ENCODE measurements around the gene PTPRN2. TPM values are rescaled to one million over a fixed set of nuclear protein-coding genes. Genes with fewer than 3 reads are reported as not detected.

PTPRN2 gene
- total and polyA plus RNA-seq, 2 of the 8 experiments (the other 6 are each of a cell fraction or from before 2014, with no cell fraction given), result 2.6 to 4.5 TPM

DNA sequence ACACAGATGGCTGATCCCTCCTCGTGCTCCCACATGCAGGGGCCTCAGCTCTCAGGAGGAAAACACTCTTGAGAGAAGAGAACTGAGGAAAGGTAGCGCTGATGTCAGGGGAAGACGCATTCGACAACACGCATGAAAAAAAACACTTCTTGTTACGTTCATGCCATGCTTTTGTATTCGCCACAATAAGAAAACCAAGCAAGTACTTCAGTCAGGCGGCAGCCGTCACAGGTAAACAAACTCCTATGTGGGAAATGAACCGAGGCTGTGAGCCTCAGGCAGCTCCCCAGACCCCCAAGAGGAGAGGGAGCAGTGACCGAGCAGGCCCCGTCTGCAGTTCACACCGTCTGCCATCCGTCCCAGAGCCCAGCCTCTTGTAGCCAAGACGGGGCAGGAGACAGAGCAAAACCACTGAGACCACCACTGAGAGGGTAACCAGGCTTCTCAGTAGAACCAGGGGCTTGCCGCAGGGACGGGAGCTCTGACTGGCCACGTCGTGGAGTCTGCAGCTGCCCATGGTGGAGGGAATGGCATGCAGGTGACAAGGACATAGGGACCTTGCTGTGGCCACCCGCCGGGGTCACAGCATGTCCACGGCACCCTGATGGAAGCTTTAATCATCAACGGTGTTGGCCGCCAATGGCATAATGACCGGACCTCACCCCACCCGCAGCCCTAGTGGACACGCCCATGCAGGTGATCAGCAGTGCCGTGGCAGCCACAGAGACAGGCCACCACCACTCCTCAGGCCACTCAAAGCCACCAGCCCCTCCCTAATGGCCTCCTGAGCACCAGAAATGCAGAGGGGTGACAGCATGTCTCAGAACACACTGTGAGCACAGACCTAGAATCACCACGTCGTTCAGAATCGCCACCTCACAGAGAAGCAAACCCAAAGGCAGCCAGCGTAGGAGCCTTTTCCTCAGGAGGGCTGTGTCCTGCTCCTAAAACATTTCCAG is 304.3 kb downstream of the PTPRN2 start:
- 86% methylated on average over 32 of the region's 32 CpGs; no CpG with 5 or more reads in 1 of the 2 experiments for WGBS, 2 experiments (ENCODE audit: extremely low coverage in 1 of 2, insufficient coverage in 1 of 2, insufficient read length in 1 of 2, insufficient replicate concordance in 2 of 2, low coverage in 1 of 2, low lambda C conversion rate in 2 of 2, missing lambda C conversion rate in 1 of 2)
- no peak overlapping the region for H3K23ac ChIP-seq (ENCODE audit: insufficient read length)
- H2AK5ac ChIP-seq (ENCODE audit: low read depth, low read length), result peak overlapping the region; percentile 82; the same call in 1 of the 2 replicates
- H2BK20ac ChIP-seq (ENCODE audit: low read length), result no peak overlapping the region
- H4K91ac ChIP-seq (replicated peaks; ENCODE audit: insufficient read length, low read length), result peak overlapping the region; percentile 80
- H4K20me1 ChIP-seq (replicated peaks in 1 of 2; ENCODE audit: control insufficient read depth in 1 of 2, insufficient read depth in 2 of 2, low read length in 2 of 2), result no peaks in the 10 kb centered on the region
- H2BK120ac ChIP-seq (replicated peaks; ENCODE audit: low read depth, low read length), result no peak overlapping the region
- no peak overlapping the region for H4K5ac ChIP-seq (ENCODE audit: insufficient read length, low read depth, low read length)
- peak overlapping the region; percentile 95; the same call in 1 of the 2 replicates for H2BK15ac ChIP-seq (ENCODE audit: low read length)
- no peak overlapping the region for H3K4me2 ChIP-seq (ENCODE audit: insufficient read depth in 1 of 2, low read depth in 2 of 2, low read length in 2 of 2)
- no peaks in the 10 kb centered on the region; the same call in 1 of the 2 replicates for H3K79me1 ChIP-seq (ENCODE audit: low read depth, low read length)
- DNase-seq (ENCODE audit: low read depth in 1 of 2, low spot score in 2 of 2), result peak in 1 of 2 experiments; percentile 41
- H3K4me3 ChIP-seq (ENCODE audit: extremely low read depth in 1 of 4, insufficient read depth in 2 of 4, low read depth in 3 of 4, low read length in 4 of 4), result no peak overlapping the region
- peaks cover 10 to 51% of the 10 kb centered on the region in 2 experiments; a peak in 3 of 4 replicates for H3K9me3 ChIP-seq (ENCODE audit: insufficient read depth in 2 of 2, low read depth in 1 of 2, low read length in 1 of 2)
- no peaks in the 10 kb centered on the region for H3K36me3 ChIP-seq (ENCODE audit: control insufficient read depth in 2 of 4, insufficient read depth in 4 of 4, low read length in 3 of 4)
- H2AFZ ChIP-seq (ENCODE audit: low read length), result no peak overlapping the region
- no peaks in the 10 kb centered on the region for H3K23me2 ChIP-seq (ENCODE audit: low read depth, low read length)
- H3K4ac ChIP-seq (replicated peaks; ENCODE audit: insufficient read length, low read depth, low read length), result no peak overlapping the region
- H3K27me3 ChIP-seq (replicated peaks in 1 of 4; ENCODE audit: control insufficient read depth in 3 of 4, extremely low read depth in 1 of 4, insufficient read depth in 3 of 4, low read length in 3 of 4), result no peaks in the 10 kb centered on the region
- H3K56ac ChIP-seq (replicated peaks; ENCODE audit: insufficient read length, low read depth, low read length), result no peak overlapping the region
- no peak overlapping the region for H3K14ac ChIP-seq (ENCODE audit: insufficient read length)
- no peak overlapping the region for H3K9ac ChIP-seq (replicated peaks in 1 of 4; ENCODE audit: extremely low read depth in 1 of 4, low read depth in 3 of 4, low read length in 3 of 4)
- no peak overlapping the region; the same call in 1 of the 2 replicates for H3K18ac ChIP-seq (ENCODE audit: extremely low read depth, low read length)
- H3K4me1 ChIP-seq (replicated peaks in 1 of 4; ENCODE audit: control insufficient read depth in 3 of 4, insufficient read depth in 4 of 4, low read length in 3 of 4), result no peaks in the 10 kb centered on the region
- CTCF ChIA-PET (ENCODE audit: partially characterized antibody), result interaction anchor here (0.6 to 1.3 kb wide), 4 partner anchors 13 to 1897 kb away, joined by 3 read pairs; no protein-coding TSS in a partner anchor
- POLR2A ChIA-PET (ENCODE audit: partially characterized antibody), result no interaction called here
- peak overlapping the region; percentile 60; the same call in 1 of the 2 replicates for H2BK12ac ChIP-seq (ENCODE audit: low read depth, low read length)
- peak overlapping the region; percentile 86 for H4K8ac ChIP-seq (ENCODE audit: extremely low read depth, insufficient read depth, low read length)
- H2BK5ac ChIP-seq (ENCODE audit: low read depth, low read length), result no peak overlapping the region; the same call in 1 of the 2 replicates
- H3K79me2 ChIP-seq (ENCODE audit: control insufficient read depth in 1 of 2, insufficient read depth in 2 of 2, low read length in 2 of 2), result no peaks in the 10 kb centered on the region
- no peak for FAIRE-seq
- no peak overlapping the region for H3K27ac ChIP-seq (ENCODE audit: low read depth, low read length)
- TF ChIP-seq TEAD4 (IDR thresholded peaks at IDR 0.05; ENCODE audit: low read depth, low read length), result no peak
- TF ChIP-seq BRCA1 (IDR thresholded peaks at IDR 0.05; ENCODE audit: low read depth, low read length), result no peak
- TF ChIP-seq POLR2A (IDR thresholded peaks at IDR 0.05; ENCODE audit: control extremely low read depth in 1 of 2, low read depth in 2 of 2, low read length in 2 of 2), result no peak
- TF ChIP-seq TAF1 (IDR thresholded peaks at IDR 0.05; ENCODE audit: low read depth, low read length), result no peak

All from H1 (cell line).